Measurements from ENCODE around the gene B3GNT3. TPM values are rescaled to one million over a fixed set of nuclear protein-coding genes. Genes with fewer than 3 reads are reported as not detected.
"Not testable (repeated sequence)": the region's sequence is repeated elsewhere in the genome, so short reads cannot be mapped to it uniquely, and the experiment has no call there.

B3GNT3 gene
- total RNA-seq, 1 experiment from 2014 or later, result 2.8 TPM

DNA sequence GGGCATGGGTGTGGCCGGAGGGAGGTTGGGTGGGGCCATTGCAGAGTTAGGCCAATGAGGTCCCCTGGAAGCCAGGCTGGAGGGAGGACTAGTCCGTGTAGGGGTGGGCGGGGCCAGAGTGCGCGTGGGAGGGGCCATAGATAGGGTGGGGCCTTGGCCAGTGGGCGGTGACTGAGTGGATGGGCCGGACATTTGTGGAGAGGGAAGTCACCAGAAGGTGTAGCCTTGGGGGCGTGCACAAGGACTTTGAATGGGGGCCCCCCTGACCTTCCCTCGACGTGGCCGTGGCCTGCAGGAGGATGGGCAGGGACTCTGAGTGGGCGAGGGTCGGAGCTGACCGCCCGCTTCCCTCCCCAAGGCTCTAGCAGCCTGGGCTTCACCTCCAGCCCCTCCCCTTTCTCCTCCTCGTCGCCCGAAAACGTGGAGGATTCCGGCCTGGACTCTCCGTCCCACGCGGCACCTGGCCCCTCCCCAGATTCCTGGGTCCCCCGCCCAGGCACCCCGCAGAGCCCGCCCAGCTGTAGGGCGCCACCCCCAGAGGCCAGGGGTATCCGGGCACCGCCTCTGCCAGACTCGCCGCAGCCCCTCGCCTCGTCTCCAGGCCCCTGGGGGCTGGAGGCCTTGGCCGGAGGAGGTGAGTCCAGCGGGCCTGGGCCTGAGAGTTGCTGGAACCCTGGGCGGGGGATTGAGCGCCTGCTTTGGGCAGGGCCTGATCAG is 16.5 kb upstream of the B3GNT3 start:
- no TSS peak for BruUV-seq (replicated peaks)
- H3K36me3 ChIP-seq (ENCODE audit: control insufficient read depth, insufficient read depth, low read length), result no peaks in the 10 kb centered on the region
- Mint-ChIP-seq H3K4me1 (ENCODE audit: low read depth, unreplicated experiment) (no peaks in the 10 kb centered on the region), H3K36me3 (ENCODE audit: insufficient read depth, unreplicated experiment) (peaks cover 6% of the 10 kb centered on the region), H3K27me3 (ENCODE audit: insufficient read depth, unreplicated experiment) (no peaks in the 10 kb centered on the region), H3K4me3 (ENCODE audit: unreplicated experiment) (no peak overlapping the region), H3K27ac (ENCODE audit: unreplicated experiment) (no peak overlapping the region), H3K9me3 (ENCODE audit: unreplicated experiment) (no peaks in the 10 kb centered on the region)
- no peak for TF ChIP-seq CTCF (IDR thresholded peaks at IDR 0.05; ENCODE audit: insufficient read depth in 1 of 2, low read depth in 1 of 2, low read length in 1 of 2, severe bottlenecking in 1 of 2, unreplicated experiment in 1 of 2)
- peak; percentile 43 to 75 for DNase-seq
- intact Hi-C loops (cut with micrococcal nuclease; ENCODE audit: unreplicated experiment), result no loop called here
- no peaks in the 10 kb centered on the region for H3K4me1 ChIP-seq
- ChIA-PET POLR2A (no interaction called here), CTCF (interaction anchor here (0.6 kb wide), 1 partner anchor 10 kb away, joined by 3 read pairs; no protein-coding TSS in a partner anchor)
- H3K9me3 ChIP-seq, result no peaks in the 10 kb centered on the region
- no peaks in the 10 kb centered on the region for H3K27me3 ChIP-seq (replicated peaks; ENCODE audit: control insufficient read depth, insufficient read depth, low read length)
- H3K4me3 ChIP-seq (ENCODE audit: low read depth, low read length), result no peak overlapping the region

GRCh38 chr19:17778968-17779929 is 15.7 kb upstream of the B3GNT3 start:
- H3K27me3 Mint-ChIP-seq (ENCODE audit: insufficient read depth, unreplicated experiment), result no peaks in the 10 kb centered on the region
- CTCF ChIA-PET, result interaction anchor here (0.6 kb wide), 1 partner anchor 10 kb away, joined by 3 read pairs; no protein-coding TSS in a partner anchor
- H3K9me3 Mint-ChIP-seq (ENCODE audit: unreplicated experiment), result no peaks in the 10 kb centered on the region
- Histone ChIP-seq H3K4me3 (ENCODE audit: low read depth, low read length) (no peak overlapping the region), H3K4me1 (no peaks in the 10 kb centered on the region), H3K36me3 (ENCODE audit: control insufficient read depth, insufficient read depth, low read length) (no peaks in the 10 kb centered on the region), H3K27me3 (replicated peaks; ENCODE audit: control insufficient read depth, insufficient read depth, low read length) (no peaks in the 10 kb centered on the region), H3K9me3 (no peaks in the 10 kb centered on the region)
- TF ChIP-seq CTCF (IDR thresholded peaks at IDR 0.05; ENCODE audit: insufficient read depth in 1 of 2, low read depth in 1 of 2, low read length in 1 of 2, severe bottlenecking in 1 of 2, unreplicated experiment in 1 of 2), result no peak
- POLR2A ChIA-PET, result no interaction called here
- H3K4me1 Mint-ChIP-seq (ENCODE audit: low read depth, unreplicated experiment), result no peaks in the 10 kb centered on the region
- intact Hi-C loops (cut with micrococcal nuclease; ENCODE audit: unreplicated experiment), result no loop called here
- no TSS peak for BruUV-seq (replicated peaks)
- DNase-seq, result no peak
- no peak overlapping the region for H3K27ac Mint-ChIP-seq (ENCODE audit: unreplicated experiment)
- H3K36me3 Mint-ChIP-seq (ENCODE audit: insufficient read depth, unreplicated experiment), result peaks cover 6% of the 10 kb centered on the region
- no peak overlapping the region for H3K4me3 Mint-ChIP-seq (ENCODE audit: unreplicated experiment)

DNA sequence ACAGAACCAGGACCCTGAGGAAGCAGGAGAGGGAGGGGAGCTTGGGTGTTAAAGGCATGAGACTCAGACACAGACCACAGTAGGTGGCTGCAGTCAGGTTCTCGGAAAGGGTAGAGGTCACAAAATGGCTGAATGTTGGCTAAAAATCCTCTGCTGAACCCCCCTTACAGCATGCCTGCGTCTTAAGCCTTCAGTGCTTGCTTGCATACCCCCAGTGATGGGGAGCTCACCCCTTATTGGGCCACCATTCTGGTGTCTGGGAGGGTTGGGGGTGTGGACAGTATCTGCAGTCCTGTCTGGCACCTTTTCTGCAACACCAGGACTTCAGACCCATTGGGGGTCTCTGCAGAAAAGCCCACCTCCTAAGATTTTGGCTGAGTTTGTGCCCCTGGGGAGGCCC is 14.2 kb upstream of the B3GNT3 start:
- Histone ChIP-seq H3K4me1 (no peaks in the 10 kb centered on the region), H3K4me3 (ENCODE audit: low read depth, low read length) (no peak overlapping the region), H3K9me3 (no peaks in the 10 kb centered on the region), H3K27me3 (replicated peaks; ENCODE audit: control insufficient read depth, insufficient read depth, low read length) (no peaks in the 10 kb centered on the region), H3K36me3 (ENCODE audit: control insufficient read depth, insufficient read depth, low read length) (no peaks in the 10 kb centered on the region)
- ChIA-PET POLR2A (no interaction called here), CTCF (no interaction called here)
- H3K36me3 Mint-ChIP-seq (ENCODE audit: insufficient read depth, unreplicated experiment), result peaks cover 6% of the 10 kb centered on the region
- H3K27me3 Mint-ChIP-seq (ENCODE audit: insufficient read depth, unreplicated experiment), result no peaks in the 10 kb centered on the region
- no peaks in the 10 kb centered on the region for H3K4me1 Mint-ChIP-seq (ENCODE audit: low read depth, unreplicated experiment)
- no peak for TF ChIP-seq CTCF (IDR thresholded peaks at IDR 0.05; ENCODE audit: insufficient read depth in 1 of 2, low read depth in 1 of 2, low read length in 1 of 2, severe bottlenecking in 1 of 2, unreplicated experiment in 1 of 2)
- H3K4me3 Mint-ChIP-seq (ENCODE audit: unreplicated experiment), result no peak overlapping the region
- no peak overlapping the region for H3K27ac Mint-ChIP-seq (ENCODE audit: unreplicated experiment)
- no TSS peak for BruUV-seq (replicated peaks)
- DNase-seq, result no peak
- intact Hi-C loops (cut with micrococcal nuclease; ENCODE audit: unreplicated experiment), result no loop called here
- no peaks in the 10 kb centered on the region for H3K9me3 Mint-ChIP-seq (ENCODE audit: unreplicated experiment)

- CTCF ChIA-PET; H3K27me3 ChIP-seq (replicated peaks; ENCODE audit: control insufficient read depth, insufficient read depth, low read length); H3K4me3 Mint-ChIP-seq (ENCODE audit: unreplicated experiment); intact Hi-C loops (cut with micrococcal nuclease; ENCODE audit: unreplicated experiment); H3K27ac Mint-ChIP-seq (ENCODE audit: unreplicated experiment); H3K9me3 Mint-ChIP-seq (ENCODE audit: unreplicated experiment); POLR2A ChIA-PET; DNase-seq; H3K36me3 ChIP-seq (ENCODE audit: control insufficient read depth, insufficient read depth, low read length); H3K27me3 Mint-ChIP-seq (ENCODE audit: insufficient read depth, unreplicated experiment); H3K4me1 ChIP-seq; H3K4me1 Mint-ChIP-seq (ENCODE audit: low read depth, unreplicated experiment); H3K36me3 Mint-ChIP-seq (ENCODE audit: insufficient read depth, unreplicated experiment); H3K4me3 ChIP-seq (ENCODE audit: low read depth, low read length); H3K9me3 ChIP-seq; BruUV-seq (replicated peaks): not testable (repeated sequence)
These were observed 11.2 kb upstream of the B3GNT3 start for GRCh38 chr19:17783721-17784120.

Data from Caco-2 (cell line).